Measurements from ENCODE around the gene KNDC1.

KNDC1 gene

DNA sequence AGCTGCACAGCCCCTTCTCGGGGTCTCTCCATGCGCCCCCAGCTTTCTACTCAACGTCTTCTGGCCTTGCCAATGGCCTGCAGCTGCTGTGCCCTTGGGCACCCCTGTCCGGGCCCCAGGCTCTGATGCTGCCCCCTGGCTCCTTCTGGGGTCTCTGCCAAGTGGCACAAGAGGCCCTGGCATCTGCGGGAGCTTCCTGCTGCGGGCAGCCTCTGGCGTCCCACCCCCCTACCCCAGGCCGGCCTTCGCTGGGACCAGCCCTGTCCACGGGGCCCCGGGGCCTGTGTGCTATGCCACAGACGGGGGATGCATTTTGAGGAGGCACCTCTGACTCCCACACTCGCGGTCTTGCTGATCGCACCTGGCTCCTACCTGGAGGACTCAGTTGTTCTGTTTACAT lies 80.0 kb downstream of the KNDC1 start:
- DNase-seq (ENCODE audit: low spot score) = no peak

DNA sequence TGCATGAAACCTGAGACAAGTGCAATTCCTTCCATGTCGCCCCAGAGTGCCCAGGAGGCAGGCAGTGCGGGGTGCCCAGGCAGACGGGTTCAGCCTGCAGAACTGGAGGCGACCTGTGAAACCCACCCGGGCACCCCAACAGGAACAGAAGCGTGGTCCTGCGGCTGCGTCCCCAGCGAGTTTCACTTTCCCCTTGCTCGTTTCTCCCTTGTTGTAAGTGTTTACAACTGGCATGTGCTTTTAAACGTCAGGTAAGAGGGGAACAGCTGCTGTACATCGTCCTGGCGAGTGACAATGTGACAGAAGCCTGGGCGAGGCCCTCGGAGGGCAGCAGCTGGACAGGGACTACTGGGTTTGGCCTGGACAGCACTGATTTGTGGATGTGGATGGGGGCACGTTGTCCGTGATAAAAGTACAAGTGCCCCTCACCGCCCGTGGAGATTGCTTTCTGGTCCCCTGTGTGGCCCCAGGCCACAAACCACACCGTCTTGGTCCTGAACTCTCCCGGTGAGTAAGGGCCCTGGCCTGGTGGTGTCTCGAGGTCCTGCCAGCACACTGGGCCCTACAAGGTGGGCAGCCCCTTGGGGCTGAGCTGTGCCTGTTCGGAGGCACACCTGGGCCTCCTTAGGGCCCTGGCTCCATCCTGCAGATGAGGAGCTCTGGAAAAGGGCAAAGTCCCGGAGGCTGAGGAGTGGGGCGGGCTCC lies 81.6 kb downstream of the KNDC1 start:
- no peak for DNase-seq (ENCODE audit: low spot score)

DNA sequence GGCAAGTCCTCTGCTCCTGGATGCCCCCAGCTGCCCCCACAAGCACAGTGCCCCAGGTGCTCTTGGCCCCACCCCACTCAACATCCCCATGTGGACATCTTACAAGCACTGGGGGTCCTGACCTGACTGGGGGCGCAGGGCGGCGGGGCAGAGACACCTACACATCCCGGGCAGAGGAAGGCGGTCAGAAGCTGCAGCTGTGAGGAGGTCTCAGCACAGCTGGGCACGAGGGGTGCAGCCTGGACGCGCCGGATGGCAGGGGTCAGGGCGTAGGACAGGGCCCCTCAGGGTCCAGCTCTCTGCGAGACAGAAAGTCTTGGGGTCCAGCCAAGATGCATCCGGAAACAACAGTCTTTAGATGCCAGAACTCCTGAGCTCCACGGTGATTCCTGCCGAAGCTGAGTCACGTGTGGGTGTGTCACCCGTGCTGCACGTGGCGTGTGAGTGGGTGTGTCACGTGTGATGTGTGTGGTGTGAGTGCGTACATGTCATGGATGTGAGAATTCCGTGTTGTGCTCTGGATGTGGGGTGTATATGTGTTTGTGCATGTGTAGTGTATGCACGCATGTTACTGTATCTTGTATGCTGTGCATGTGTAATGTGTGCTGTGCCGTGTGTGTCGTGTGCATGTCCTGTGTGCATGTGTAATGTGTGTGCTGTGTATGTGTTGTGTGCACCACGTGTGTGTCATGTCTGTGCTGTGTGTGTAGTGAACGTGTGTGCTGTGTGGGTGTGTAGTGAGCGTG lies 82.8 kb downstream of the KNDC1 start:
- no peak for DNase-seq (ENCODE audit: low spot score)

DNA sequence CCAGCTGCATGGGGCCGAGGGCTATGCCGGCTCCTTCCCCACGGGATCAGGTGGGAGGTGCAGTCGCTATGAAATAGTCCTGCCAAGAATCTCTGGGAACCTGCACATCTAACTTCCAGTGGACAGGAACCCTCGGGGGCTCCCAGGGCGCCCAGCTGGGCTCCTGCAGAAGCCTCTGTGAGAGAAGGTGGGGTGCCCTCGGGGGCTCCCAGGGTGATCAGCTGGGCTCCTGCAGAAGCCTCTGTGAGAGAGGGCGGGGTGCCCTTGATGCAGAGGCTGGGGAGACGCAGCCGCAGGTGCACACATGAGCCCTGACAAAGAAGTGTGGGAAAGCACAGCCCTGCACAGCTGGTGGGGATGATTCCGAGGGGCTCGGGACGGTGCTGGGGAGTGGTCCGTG lies 83.6 kb downstream of the KNDC1 start:
- no peak for DNase-seq (ENCODE audit: low spot score)

DNA sequence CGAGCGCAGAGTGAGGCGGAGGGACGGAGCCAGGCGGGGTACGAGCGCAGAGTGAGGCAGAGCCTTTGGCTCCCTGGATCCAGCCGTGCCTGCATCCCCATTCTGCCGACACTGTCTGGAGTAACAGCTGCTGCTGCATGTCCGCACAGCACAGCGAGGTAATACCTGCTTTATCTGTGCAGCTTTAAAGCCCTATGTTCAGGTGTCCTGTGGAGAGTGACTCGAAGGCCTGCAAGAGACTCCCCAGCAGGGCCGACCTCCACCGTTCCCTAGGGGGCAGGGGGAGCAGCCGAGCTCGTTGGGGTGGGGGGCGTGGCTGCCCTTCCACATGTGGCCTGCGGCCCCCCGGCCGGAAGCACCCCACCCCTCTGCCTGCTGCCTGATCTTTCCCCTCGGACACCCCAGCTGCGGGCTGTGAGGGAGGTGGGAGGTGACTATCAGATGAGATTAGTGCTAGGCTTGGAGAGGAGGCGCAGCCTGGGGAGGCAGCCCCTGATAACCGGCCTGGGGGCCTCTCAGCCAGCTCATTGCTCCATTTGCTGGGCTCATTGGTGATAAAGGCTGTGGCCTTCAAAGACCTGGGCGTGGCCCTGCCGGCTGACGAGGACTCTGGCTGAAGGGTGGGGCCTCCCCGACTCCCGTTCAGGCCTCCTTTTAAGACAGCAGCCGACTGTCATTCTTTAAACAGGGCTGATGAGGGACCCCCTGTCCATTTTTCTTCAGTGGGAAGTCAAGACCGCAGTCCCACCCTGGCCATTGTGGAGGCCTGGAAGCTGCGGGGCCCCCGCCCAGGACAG lies 85.6 kb downstream of the KNDC1 start:
- DNase-seq (ENCODE audit: low spot score) = no peak

DNA sequence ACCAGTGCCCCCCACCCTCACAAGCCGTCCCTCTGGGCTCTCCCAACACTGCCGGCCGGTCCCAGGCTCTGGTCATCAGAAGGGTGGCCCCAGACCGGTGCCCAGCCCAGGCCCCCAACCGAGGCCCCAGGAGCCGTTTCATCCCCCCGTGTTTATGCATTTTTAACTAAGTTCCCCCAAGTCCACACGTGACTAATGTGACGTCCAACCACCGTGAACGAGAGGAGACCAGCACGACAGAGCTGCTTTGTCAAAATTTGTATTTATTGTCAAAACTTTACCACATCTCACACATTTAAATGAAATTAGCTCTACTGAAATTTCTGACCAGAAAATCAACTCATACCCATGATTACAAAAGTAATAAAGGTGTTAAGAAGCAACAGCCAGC lies 86.2 kb downstream of the KNDC1 start:
- no peak for DNase-seq (ENCODE audit: low spot score)

DNA sequence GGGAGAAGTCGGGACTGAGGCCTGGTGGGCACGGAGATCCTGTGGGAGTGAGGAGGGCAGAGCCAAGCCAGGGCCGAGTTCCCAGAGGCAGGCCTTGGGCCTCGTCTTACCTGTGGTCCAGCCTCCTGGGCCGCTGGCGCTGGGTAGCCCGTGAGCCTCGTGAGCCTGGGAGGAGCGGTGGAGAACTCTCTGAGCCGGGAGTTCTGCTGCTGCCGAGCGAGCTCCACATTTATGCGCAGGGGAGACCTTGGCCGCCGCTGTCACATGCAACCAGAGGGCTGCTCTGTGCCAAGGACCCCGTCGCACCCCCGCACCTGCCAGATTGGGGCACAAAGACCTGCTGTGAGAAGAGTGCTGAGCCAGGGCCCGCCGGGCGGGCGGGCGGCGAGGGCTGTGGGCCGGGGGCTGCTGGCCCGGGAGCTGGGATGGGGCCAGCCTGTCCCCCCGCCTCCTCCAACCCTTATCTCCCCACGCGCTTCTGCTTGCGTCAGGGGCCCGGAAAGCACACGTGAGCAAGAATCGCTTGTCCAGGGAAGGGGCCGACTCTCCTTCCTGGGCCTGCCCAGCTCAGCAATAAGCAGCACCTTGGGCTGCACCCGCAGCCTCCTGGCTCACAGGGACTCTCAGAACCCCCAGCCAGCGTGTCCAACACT lies 87.8 kb downstream of the KNDC1 start:
- DNase-seq (ENCODE audit: low spot score) = no peak

DNA sequence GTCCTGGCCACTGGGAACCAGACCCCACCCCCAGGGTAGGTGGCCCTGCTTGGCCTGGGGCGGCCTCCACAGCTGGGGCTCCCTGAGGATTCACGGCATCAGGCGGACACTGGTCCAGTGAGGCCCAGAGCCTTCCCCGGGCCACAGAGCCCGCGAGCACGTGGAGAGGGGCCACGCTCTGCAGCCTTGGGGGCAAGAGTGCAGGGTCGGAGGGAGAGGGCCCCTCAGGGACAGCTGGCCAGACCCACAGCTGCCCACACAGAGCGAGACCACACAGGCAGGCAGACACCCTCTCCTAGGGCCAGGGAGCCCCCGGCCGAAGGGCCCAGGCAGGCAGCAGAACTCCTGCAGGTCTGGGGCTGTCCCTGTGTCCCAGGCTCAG lies 88.3 kb downstream of the KNDC1 start:
- DNase-seq (ENCODE audit: low spot score) = no peak

DNA sequence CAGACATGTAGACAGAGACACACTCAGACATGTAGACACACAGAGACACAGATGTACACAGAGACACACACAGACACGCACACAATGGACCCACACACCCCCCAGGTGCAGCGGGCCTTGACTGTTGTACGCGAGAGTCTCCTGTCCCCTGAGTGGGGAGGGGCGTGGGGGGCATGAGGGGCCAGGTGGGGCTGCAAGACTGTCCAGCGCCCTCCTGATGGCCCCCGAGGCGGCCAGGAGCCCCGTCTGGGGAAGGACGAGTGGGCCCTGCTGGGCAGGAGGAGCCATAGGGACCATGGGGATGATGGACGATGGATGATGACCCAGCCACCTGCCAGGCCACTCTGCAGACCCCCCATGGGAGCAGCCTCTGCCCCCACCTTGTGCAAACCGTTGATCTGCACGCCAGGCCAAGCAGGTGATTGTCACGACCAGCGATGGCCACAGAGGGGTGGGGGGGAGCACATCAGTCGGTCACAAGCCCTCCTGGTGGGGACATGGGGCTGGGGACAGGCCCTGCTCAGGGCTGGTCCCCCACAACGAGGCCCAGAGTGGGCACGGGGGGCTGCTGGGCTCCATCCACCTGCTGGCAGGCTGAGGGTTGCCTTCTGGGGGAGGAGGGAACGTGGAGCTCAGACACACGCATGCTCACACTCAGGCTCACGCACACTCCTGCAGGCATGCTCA lies 89.2 kb downstream of the KNDC1 start:
- no peak for DNase-seq (ENCODE audit: low spot score)

DNA sequence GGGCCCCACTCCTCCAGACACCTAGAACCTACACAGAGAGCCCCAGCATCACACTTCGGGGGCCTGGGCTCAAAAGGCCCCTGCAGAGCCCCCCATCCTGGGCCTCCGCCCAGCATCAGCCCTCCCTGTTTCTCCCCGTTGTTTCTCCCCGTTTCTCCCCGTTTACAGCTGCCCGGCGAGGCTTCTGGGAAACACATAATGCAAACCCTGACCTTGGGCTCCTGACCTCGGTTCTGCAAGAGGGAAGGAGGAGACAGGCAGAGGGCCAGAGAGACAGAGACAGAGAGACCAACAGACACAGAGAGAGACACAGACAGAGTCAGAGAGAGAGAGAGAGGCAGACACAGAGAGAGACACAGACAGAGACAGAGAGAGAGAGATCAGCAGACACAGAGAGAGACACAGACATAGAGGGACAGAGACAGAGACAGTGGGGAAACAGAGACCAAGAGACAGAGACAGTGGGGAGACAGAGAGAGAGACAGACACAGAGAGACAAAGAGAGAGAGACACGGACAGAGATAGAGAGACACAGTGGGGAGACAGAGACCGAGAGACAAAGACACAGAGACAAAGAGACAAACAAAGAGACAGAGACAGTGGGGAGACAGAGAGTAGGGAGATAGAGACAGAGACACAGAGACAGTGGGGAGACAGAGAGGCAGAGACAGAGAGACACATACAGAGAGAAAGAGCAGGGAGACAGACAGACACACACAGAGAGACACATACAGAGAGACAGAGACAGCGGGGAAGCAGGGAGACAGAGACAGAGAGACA lies 90.1 kb downstream of the KNDC1 start:
- no peak for DNase-seq (ENCODE audit: low spot score)

DNA sequence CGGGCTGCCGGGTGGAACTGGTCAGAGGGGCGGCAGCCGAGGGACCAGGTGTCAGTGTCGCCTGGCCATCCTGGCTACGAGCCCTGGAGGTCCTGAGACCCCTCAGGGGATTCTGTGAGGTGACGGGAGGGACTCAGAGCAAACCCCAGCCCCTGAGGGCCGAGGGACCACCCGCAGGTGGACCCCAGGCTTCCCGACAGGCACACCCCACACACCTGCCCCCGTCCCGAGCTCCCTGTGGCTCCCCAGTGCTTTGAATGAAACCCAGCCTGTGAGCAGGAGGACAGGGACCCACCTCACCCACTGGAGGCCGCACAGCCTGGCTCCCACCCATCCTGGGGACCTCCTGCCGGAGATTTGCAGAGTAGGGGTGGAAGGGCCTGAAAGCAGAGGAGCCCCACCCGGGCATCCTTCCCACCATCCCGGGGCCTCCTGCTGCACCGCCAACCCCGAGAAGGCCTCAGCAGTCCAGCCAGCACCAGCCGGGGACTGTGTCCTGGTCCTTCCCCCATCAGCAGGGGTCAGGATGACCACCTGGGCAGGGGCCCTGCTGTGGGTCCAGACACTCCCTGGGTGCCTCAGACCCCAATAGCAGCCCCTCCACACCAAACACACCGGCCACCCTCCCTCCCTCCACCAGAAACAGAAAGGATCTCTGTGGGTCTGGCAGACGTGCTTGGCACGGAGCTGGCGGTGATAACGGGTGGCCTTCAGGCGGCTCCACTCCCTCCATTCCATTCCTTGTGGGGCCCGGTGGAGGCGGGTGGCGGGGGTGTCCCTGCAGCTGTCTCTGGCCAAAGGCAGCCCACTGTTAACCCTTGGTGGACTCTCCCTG lies 91.6 kb downstream of the KNDC1 start:
- no peak for DNase-seq (ENCODE audit: low spot score)

DNA sequence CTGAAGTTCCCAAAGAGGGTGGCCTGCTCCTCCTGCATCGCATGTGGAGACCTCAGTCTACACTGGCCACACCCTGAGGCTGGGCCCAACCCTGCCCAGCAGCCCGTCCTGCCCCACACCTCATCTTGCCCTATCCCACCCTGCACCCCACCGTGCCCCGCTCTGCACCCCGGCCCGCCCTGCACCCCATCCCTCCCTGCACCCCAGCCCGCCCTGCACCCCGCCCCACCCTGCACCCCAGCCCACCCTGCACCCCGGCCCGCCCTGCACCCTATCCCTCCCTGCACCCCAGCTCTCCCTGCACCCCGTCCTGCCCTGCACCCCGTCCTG lies 92.2 kb downstream of the KNDC1 start:
- DNase-seq (ENCODE audit: low spot score) = no peak

DNA sequence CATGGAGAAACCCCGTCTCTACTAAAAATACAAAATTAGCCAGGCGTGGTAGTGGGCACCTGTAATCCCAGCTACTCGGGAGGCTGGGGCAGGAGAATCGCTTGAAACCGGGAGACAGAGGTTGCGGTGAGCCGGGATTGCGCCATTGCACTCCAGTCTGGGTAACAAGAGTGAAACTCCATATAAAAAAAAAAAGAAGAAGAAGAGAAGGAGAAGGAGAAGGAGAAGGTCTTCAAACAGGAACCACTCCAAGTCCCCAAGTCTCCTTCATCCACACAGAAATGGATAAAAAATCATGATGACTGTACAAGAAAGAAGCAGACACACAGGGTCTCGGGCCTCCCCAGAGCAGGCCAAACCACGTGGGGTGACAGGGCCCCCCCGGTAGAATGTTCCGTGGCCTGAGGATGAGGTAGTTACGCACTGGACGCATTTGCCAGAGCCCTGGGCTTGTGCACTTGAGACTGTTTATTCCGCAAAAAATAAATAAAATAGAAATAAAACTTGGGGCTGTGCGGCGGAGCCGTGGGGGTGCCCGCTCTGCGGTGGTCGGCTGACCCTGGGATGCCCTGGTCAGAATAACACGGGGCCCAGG lies 93.4 kb downstream of the KNDC1 start:
- no peak for DNase-seq (ENCODE audit: low spot score)

DNA sequence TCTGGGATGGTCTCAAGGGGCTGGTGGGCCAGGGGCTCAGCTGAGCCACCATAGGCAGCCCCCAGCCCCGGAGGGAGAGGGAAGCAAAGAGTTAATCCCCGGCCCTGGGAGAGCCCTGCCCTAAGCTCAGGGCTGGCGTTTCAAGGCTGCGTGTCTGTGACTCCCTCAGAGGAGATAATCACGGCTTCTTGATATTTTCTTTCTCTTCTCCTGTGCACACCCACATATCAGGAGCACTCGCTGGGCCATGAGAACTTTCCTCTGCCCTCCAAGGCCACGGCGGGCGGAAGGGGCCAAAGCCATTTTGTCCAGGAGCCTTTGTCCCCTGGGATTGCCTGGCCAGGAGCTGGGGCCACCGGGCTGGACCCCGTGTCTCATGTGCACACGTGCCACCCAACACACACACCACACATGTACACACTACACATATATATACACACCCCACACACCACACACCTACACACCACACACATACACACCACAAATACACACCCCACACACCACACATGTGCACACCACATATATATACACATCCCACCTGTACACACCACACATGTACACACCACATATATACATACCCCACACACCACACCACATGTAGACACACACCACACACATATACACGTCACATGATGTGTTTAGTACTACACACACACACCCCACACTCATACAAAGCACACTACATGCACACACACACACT lies 94.6 kb downstream of the KNDC1 start:
- DNase-seq (ENCODE audit: low spot score) = no peak

DNA sequence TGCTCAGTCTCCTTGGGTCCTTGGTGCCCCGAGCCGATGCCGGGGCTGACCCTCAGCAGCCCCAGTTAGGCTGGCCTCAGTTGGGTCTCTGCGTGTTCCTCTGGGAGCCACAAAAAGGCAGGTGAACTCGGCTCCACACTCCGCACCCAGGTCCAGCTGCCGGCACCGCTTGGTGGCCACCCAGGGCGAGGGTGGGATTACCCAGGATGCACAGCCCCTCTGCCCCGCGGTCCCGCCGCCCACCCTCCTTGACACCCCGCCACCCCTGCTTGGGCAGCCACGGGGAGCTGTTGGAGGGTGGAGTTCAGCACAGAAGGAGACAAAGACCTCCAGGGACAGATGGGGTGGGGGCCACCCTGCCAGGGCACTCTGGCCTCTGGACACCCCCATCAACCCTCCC lies 95.3 kb downstream of the KNDC1 start:
- DNase-seq (ENCODE audit: low spot score) = no peak

DNA sequence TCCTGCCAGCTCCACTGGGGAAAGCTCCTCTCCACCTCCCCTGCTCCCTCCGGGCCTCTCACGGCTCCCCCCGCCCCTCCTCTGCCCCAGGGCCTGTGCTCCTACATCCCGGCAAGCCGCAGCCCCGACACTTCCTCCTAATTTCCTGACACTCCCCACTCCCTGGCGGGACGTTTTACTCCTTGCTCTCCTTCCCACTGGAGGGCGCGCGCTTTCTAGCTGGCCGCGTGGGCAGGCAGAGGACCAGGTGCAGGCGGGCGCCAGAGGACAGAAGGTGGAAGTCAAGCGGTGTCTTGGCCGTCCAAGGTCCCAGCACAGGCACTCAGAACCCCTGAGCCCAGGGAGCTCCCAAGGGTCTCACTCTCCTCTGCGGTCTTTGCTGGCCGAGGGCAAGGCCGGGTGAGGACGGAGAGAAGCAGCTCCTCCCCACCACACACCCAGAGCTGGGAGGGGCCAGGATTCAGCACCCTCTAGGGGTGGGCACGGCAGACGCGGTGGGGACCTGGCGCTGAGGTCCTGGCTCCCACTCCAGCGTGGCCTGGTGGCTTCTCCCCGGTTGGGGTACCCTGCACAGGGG lies 97.6 kb downstream of the KNDC1 start:
- peak; percentile 54 for DNase-seq (ENCODE audit: low spot score)

DNA sequence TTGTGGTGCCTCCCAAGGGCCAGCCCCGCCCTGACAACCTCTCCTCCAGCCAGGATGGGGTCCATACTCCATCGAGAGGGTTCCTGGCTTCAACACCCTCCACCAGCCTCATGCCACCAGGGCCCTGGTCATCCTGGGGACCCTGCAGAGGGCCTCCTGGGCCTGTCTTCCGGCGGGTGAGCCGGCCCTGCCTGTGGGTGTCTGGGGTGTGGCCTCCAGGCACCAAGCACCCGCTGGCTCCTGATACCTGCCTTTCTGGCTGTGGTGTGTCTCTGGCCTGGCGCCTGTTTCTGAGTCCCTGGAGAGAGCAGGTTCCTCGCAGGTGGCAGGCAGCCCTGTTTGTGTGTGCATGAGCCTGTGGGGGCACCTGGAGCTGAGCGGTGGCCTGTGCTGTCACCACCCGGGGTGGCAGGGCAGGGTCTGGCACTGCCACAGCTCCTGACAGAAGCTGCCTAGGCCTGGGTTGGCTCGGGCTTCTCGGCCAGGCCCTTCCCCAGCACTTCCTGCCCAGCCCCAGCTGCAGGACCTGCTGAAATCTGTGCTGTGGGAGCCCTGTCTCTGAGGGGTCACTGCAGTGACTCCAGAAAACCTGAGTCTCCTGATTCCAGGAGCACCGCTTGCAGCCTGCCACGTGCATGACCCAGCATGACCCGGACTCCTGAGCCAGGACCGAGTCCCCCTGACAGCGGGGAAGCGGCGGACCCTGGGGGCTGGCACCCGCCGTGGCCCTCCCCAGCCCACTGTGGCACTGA lies 98.2 kb downstream of the KNDC1 start:
- no peak for DNase-seq (ENCODE audit: low spot score)
